ENCODE measurements around the gene SFTPA1. TPM values are rescaled to one million over a fixed set of nuclear protein-coding genes. Genes with fewer than 3 reads are reported as not detected.

Gene SFTPA1
- total and polyA plus RNA-seq, 2 experiments from 2014 or later = not detected

- TF ChIP-seq ZNF462 (CRISPR knock-in tag; IDR thresholded peaks at IDR 0.05) (no peak), REST (IDR thresholded peaks at IDR 0.05; ENCODE audit: unreplicated experiment) (no peak), NANOG (IDR thresholded peaks at IDR 0.05; ENCODE audit: borderline replicate concordance) (no peak), EZH2phosphoT487 (IDR thresholded peaks at IDR 0.05; ENCODE audit: unreplicated experiment) (no peak), CREB1 (CRISPR knock-in tag; IDR thresholded peaks at IDR 0.05; ENCODE audit: low read depth) (no peak), ZNF331 (CRISPR knock-in tag; IDR thresholded peaks at IDR 0.05; ENCODE audit: low read depth) (no peak), EZH2 (IDR thresholded peaks at IDR 0.05; ENCODE audit: low read depth, unreplicated experiment) (no peak)
Observed at GRCh38 chr10:79628988-79629954, 18.5 kb downstream of the SFTPA1 start (continued).

All from GM23338 (cell line).